Stimulated activated naive B cell treated with anti-CD40 and anti-IgM and Interleukin-4, amounts not matched to agents 10 μg/mL and 1 μg/mL and 100 μg/mL, for 72 hours (primary cell): Measurements from ENCODE around the gene TCF25.

Source experiments
- ATAC-seq, 2 donors: fragments of 150-1000 bp; cut with Tn5 transposase; replicated peaks; 2 replicates each; pipeline ENCODE4 v1.10.0; 2021; ENCODE audit warnings: moderate library complexity in 1 of 2
- DNase-seq: peaks from one replicate; pipeline ENCODE4 v3.0.0; 2021
- H3K27ac Mint-ChIP-seq: one replicate; pipeline ENCODE4 v1.8.0; 2022; ENCODE audit warnings: mild to moderate bottlenecking, mixed read lengths
- H3K27me3 Mint-ChIP-seq, 2 donors: one replicate each; pipeline ENCODE4 v1.8.0; 2022; ENCODE audit warnings: mixed read lengths in 2 of 2
- H3K36me3 Mint-ChIP-seq, 2 donors: one replicate each; pipeline ENCODE4 v1.8.0; 2022; ENCODE audit warnings: mixed read lengths in 2 of 2, mild to moderate bottlenecking in 1 of 2
- H3K4me1 Mint-ChIP-seq, 2 donors: one replicate each; pipeline ENCODE4 v1.8.0; 2022; ENCODE audit warnings: mixed read lengths in 2 of 2, mild to moderate bottlenecking in 1 of 2
- H3K4me3 Mint-ChIP-seq, 2 donors: one replicate each; pipeline ENCODE4 v1.8.0; 2022; ENCODE audit warnings: mild to moderate bottlenecking in 2 of 2, mixed read lengths in 2 of 2, moderate library complexity in 1 of 2
- H3K9me3 Mint-ChIP-seq, 2 donors: one replicate each; pipeline ENCODE4 v1.8.0; 2022; ENCODE audit warnings: mixed read lengths in 2 of 2, mild to moderate bottlenecking in 1 of 2

The TCF25 gene

GRCh38 chr16:89880477-89881367, 7.3 kb downstream of the TCF25 start:
- Mint-ChIP-seq H3K27ac (no peak overlapping the region), H3K9me3 (no peaks in the 10 kb centered on the region)

DNA sequence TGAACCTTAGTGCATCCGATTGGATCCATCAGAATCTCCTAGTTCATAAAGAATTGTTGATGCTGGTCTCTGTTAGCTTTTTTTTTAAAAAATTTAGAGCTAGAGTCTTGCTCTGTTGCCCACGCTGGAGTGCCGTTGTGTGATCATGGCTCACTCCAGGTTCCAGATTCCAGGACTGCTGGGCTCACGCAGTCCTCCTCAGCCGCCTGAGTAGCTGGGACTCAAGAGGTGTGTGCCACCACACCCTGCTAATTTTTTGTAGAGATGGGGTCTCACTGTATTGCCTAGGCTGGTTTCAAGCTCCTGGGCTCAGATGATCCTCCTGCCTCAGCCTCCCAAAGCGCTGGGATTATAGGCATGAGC, 8.0 kb downstream of the TCF25 start:
- Mint-ChIP-seq H3K4me1 (peaks cover 12% of the 10 kb centered on the region in 2 donors), H3K4me3 (no peak overlapping the region), H3K27ac (no peak overlapping the region), H3K9me3 (no peaks in the 10 kb centered on the region), H3K36me3 (peaks cover 38 to 40% of the 10 kb centered on the region in 2 donors), H3K27me3 (no peaks in the 10 kb centered on the region)
- DNase-seq (no peak), ATAC-seq (no peak)

More at GRCh38 chr16:89880477-89881367, 7.3 kb downstream of the TCF25 start:
- no peaks in the 10 kb centered on the region for H3K27me3 Mint-ChIP-seq
- DNase-seq (no peak), ATAC-seq (no peak)
- no peak overlapping the region for H3K4me3 Mint-ChIP-seq
- peaks cover 12% of the 10 kb centered on the region in 2 donors for H3K4me1 Mint-ChIP-seq
- peaks cover 34 to 40% of the 10 kb centered on the region in 2 donors for H3K36me3 Mint-ChIP-seq

- Mint-ChIP-seq H3K27ac (peak overlapping the region; percentile 79), H3K27me3 (no peaks in the 10 kb centered on the region), H3K4me1 (peaks cover 6 to 11% of the 10 kb centered on the region in 2 donors), H3K9me3 (no peaks in the 10 kb centered on the region), H3K4me3 (no peak overlapping the region), H3K36me3 (peaks cover 39 to 46% of the 10 kb centered on the region in 2 donors)
- no peak for ATAC-seq
- DNase-seq: no peak
These were observed 10.1 kb downstream of the TCF25 start for GRCh38 chr16:89883346-89884040.

- peaks cover 38 to 42% of the 10 kb centered on the region in 2 donors for H3K36me3 Mint-ChIP-seq
- DNase-seq (no peak), ATAC-seq (no peak)
- H3K9me3 Mint-ChIP-seq: no peaks in the 10 kb centered on the region
- H3K4me1 Mint-ChIP-seq: peaks cover 6 to 11% of the 10 kb centered on the region in 2 donors
- H3K4me3 Mint-ChIP-seq: no peak overlapping the region
- peak overlapping the region; percentile 79 for H3K27ac Mint-ChIP-seq
- no peaks in the 10 kb centered on the region for H3K27me3 Mint-ChIP-seq
These were observed 10.6 kb downstream of the TCF25 start for GRCh38 chr16:89884041-89884421.

DNA sequence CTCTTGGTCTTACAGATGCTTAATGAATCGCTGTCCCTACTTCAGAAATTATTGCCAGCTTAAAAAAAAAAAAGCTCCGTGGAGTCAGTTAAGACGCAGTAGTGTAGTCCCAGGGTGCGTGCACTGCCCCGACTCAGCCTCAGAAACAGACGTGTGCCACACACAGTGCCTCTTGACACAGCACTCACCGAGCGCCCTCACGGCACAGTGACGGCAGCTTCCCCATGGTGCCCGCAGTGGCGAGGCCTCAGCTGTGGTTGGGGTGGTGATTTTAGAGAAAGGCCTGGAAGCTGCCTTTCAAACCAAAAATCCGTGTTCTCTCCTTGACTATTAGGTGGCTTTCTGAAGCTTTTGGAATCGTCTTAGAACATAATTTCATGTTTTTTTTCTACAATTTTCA, 13.9 kb downstream of the TCF25 start:
- no peaks in the 10 kb centered on the region for H3K27me3 Mint-ChIP-seq

GRCh38 chr16:89890200-89890599, 16.8 kb downstream of the TCF25 start:
- no peak overlapping the region for H3K27ac Mint-ChIP-seq
- ATAC-seq (no peak), DNase-seq (no peak)
- no peaks in the 10 kb centered on the region for H3K27me3 Mint-ChIP-seq
- no peak overlapping the region for H3K4me3 Mint-ChIP-seq
- H3K36me3 Mint-ChIP-seq: peaks cover 41 to 42% of the 10 kb centered on the region in 2 donors
- no peaks in the 10 kb centered on the region for H3K9me3 Mint-ChIP-seq
- H3K4me1 Mint-ChIP-seq: peaks cover 0 to 4% of the 10 kb centered on the region in 2 donors

More for the DNA sequence above, 13.9 kb downstream of the TCF25 start:
- no peak overlapping the region for H3K27ac Mint-ChIP-seq
- peaks cover 45 to 51% of the 10 kb centered on the region in 2 donors for H3K36me3 Mint-ChIP-seq
- H3K4me1 Mint-ChIP-seq: peaks cover 6 to 11% of the 10 kb centered on the region in 2 donors
- H3K9me3 Mint-ChIP-seq: no peaks in the 10 kb centered on the region
- no peak overlapping the region for H3K4me3 Mint-ChIP-seq
- DNase-seq (no peak), ATAC-seq (no peak)

GRCh38 chr16:89890886-89891657, 17.7 kb downstream of the TCF25 start:
- Mint-ChIP-seq H3K27me3 (no peaks in the 10 kb centered on the region), H3K4me1 (peaks cover 0 to 2% of the 10 kb centered on the region in 2 donors), H3K27ac (no peak overlapping the region), H3K36me3 (peaks cover 36 to 46% of the 10 kb centered on the region in 2 donors), H3K9me3 (no peaks in the 10 kb centered on the region), H3K4me3 (no peak overlapping the region)
- DNase-seq (no peak), ATAC-seq (no peak)

DNA sequence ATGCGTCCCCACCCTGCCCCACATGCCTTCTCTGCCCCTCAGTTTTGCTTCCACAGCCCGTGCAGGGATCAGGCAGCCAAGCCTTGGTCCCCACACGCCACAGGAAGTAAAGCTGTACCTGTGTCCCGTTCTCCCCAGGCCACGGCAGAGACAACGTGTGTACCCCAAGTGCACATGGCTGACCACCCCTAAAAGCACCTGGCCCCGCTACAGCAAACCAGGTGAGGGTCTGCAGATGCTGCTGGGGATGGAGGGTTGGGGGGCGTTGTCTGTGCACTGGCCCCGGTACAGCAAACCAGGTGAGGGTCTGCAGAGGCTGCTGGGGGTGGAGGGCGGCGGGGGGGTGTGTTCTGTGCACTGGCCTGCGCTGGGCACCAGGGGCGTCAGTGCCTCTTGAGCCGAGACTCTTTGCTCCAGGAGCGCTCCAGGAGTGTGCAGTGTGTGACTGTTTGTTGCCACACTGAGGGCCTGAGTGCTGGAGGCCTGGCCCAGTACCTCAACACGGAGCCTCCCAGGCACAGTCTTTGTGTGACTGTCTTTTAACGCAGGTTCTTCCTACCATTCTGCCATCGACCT, 18.8 kb downstream of the TCF25 start:
- Mint-ChIP-seq H3K9me3 (no peaks in the 10 kb centered on the region), H3K27ac (no peak overlapping the region), H3K4me1 (peaks cover 0 to 2% of the 10 kb centered on the region in 2 donors), H3K27me3 (no peaks in the 10 kb centered on the region), H3K4me3 (no peak overlapping the region), H3K36me3 (peaks cover 38 to 44% of the 10 kb centered on the region in 2 donors)
- ATAC-seq (no peak), DNase-seq (no peak)

GRCh38 chr16:89892635-89893034, 19.2 kb downstream of the TCF25 start:
- H3K9me3 Mint-ChIP-seq: no peaks in the 10 kb centered on the region
- DNase-seq (no peak), ATAC-seq (no peak)
- no peak overlapping the region for H3K4me3 Mint-ChIP-seq
- H3K27me3 Mint-ChIP-seq: no peaks in the 10 kb centered on the region
- H3K36me3 Mint-ChIP-seq: peaks cover 35 to 44% of the 10 kb centered on the region in 2 donors
- H3K27ac Mint-ChIP-seq: no peak overlapping the region
- H3K4me1 Mint-ChIP-seq: peaks cover 0 to 2% of the 10 kb centered on the region in 2 donors

DNA sequence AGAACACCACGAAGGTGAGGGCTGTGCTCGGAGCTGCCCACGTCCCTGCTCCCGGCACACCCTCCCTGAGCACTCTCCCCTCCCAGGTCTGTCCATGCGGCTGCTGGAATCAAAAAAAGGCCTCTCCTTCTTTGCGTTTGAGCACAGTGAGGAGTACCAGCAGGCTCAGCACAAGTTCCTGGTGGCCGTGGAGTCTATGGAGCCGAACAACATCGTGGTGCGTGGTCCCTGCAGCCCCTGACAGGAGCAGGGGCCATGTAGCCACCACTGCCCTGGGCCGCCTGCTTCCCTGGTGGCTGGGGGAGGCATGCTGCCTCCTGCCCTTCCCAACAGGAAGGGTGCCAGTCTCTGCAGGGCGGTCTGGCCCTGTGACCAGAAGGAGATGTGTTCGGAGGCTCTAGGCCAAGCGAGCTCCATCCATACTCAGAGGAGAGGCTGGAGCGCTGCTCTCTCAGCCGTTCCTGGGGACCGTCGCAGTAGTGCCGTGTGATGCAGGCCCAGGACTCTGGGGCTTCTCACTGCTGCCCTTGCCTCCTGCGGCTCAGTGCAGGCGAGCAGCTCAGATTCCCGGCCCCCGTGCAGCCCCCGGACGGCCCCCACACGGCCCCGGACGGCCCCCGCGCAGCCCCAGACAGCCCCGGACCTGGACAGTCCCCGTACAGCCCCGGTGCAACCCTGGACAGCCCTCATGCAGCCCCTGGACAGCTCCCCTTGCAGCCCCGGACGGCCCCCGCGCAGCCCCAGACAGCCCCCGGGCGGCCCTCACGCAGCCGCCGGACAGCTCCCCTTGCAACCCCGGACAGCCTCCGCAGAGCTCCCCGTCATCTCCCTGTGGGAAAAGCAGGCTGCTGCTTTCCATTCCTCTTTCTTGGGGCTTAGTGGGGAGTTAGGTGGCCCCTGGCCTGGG, 20.5 kb downstream of the TCF25 start:
- H3K27ac Mint-ChIP-seq: no peak overlapping the region
- H3K27me3 Mint-ChIP-seq: no peaks in the 10 kb centered on the region
- peaks cover 43 to 47% of the 10 kb centered on the region in 2 donors for H3K36me3 Mint-ChIP-seq
- DNase-seq (no peak), ATAC-seq (no peak)
- H3K4me1 Mint-ChIP-seq: peaks cover 0 to 4% of the 10 kb centered on the region in 2 donors
- H3K9me3 Mint-ChIP-seq: no peaks in the 10 kb centered on the region
- H3K4me3 Mint-ChIP-seq: no peak overlapping the region

DNA sequence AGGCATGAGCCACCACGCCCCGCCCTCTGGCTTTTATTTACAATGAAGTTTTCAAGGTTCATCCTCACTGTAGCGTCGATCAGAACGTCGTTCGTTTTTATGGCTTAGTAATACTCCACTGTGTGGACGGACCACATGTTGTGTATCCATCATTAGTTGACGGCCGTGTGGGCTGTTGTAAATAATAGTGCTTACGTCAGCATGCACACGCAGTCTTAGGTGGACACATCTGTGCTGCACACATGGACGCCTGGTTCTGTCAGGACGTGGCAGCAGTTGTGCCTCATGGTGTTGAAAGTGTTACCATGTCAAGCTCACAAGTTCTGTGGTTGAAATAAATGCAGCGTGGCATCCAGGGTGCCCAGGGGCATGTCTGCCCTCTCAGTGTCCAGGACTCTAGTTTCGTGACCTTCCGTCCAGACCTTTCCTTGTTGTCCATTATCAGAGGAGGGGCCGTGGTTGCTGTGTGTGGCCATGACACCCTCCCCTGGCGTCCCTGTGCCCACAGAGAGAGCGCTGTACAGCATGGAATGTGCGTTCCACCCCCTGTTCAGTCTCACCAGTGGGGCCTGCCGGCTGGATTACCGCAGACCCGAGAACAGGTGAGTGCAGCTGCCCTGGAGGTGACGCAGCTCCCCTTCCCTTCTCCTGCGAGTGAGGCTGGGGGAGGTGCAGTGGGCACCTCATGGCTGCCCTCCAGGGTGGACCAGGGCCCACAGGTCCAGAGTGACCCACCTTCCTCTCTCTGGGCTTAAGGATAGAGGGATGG, 22.3 kb downstream of the TCF25 start:
- ATAC-seq: no peak
- Mint-ChIP-seq H3K9me3 (no peaks in the 10 kb centered on the region), H3K4me3 (no peak overlapping the region)

DNA sequence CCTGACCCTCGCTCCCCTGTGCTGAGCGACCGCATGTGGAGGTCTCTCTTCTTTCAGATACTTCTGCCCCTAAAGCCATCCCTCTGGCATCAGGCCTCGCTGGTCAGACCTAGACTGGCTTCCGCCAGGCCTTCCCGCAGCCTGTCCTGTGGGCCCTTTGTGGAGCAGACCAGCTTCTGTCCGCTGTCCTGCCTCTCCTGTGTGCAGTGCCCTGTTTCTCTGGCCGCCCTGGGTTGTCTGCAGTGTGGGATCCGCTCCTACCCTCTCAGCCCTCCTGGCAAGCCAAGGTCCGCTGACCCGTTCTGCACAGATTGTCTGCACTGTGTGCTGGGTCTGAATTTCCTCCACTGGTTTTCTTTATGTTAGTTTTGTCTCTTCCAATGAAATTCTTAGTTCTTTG, 23.8 kb downstream of the TCF25 start:
- Mint-ChIP-seq H3K4me3 (no peak overlapping the region), H3K27me3 (no peaks in the 10 kb centered on the region), H3K36me3 (peaks cover 45 to 46% of the 10 kb centered on the region in 2 donors), H3K4me1 (peaks cover 0 to 2% of the 10 kb centered on the region in 2 donors), H3K9me3 (no peaks in the 10 kb centered on the region), H3K27ac (no peak overlapping the region)
- DNase-seq (no peak), ATAC-seq (no peak)

More for the DNA sequence above, 22.3 kb downstream of the TCF25 start:
- no peak overlapping the region for H3K27ac Mint-ChIP-seq
- H3K4me1 Mint-ChIP-seq: peaks cover 0 to 4% of the 10 kb centered on the region in 2 donors
- H3K36me3 Mint-ChIP-seq: peaks cover 50 to 56% of the 10 kb centered on the region in 2 donors
- no peak for DNase-seq
- no peaks in the 10 kb centered on the region for H3K27me3 Mint-ChIP-seq
